Measurements from ENCODE around the gene HEATR5A.

Gene HEATR5A

DNA sequence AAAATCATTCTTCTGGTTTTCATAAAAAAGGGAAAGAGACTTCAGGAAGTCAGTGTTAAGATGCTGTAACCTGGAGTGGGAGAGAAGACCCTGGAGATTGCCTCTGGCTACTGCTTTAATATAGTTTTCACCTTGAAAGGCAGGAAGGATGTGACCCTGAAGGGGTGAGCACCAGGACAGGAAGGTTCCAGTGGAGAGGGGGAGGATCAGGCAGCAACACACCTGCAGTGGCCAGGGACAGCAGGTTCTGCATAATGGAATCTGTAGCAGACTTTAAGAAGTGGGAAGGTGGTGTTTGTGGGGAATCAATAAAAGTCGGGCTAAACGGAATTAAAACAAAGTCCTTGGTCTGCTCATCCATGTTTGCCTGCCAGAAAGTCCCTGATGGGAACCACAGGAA is 6.3 kb upstream of the HEATR5A start:
- DNase-seq (ENCODE audit: low read depth in 2 of 3, low spot score in 2 of 3), result no peak

- DNase-seq (ENCODE audit: low read depth in 2 of 3, low spot score in 2 of 3), result no peak
These were observed 5.6 kb upstream of the HEATR5A start for GRCh38 chr14:31425905-31426304.

DNA sequence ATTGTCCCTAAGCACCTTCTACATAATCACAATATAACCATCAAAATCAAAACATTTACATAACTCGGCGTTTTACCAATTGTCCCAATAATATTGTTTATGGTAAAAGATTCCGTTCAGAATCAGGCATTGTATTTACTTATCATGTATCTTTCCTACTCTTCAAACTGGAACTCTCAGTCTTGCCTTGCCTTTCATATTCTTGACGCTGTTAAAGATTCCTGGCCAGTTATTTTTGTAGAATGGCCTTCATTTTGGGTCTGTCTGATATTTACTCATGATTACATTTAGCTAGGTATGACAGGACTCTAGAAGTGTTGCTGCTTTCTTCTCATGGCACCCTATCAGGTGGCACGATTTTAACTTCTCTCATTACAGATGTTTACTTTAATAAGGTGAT is 850 bp upstream of the HEATR5A start:
- DNase-seq (ENCODE audit: low read depth in 2 of 3, low spot score in 2 of 3), result no peak

GRCh38 chr14:31419967-31420318 is 407 bp downstream of the HEATR5A start:
- no peak for DNase-seq (ENCODE audit: low read depth in 2 of 3, low spot score in 2 of 3)

GRCh38 chr14:31419179-31419966 is 977 bp downstream of the HEATR5A start:
- DNase-seq (ENCODE audit: low read depth in 2 of 3, low spot score in 2 of 3), result no peak

DNA sequence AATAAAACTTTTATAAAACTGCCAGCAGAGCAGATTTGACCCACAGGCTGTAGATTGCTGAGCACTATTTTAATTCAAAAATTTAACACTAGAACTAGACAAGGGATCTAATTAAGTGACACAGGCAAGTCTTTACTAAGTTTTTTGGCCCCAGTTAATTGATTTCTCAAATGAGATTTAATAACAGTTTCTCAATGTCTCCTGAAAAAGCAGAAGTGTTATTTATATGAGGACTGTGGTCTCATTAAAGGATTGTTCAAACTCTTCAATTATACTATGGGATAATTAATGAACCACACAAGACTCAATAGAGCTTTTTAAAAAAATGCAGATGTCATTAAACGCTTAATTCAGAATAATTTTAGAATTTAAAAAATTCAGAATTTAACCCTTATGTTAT is 1.9 kb downstream of the HEATR5A start:
- DNase-seq (ENCODE audit: low read depth in 2 of 3, low spot score in 2 of 3), result no peak

- no peak for DNase-seq (ENCODE audit: low read depth in 2 of 3, low spot score in 2 of 3)
These were observed 6.0 kb downstream of the HEATR5A start for GRCh38 chr14:31414190-31414833.

GRCh38 chr14:31411218-31411727 is 9.1 kb downstream of the HEATR5A start:
- DNase-seq (ENCODE audit: low read depth in 2 of 3, low spot score in 2 of 3), result no peak

- no peak for DNase-seq (ENCODE audit: low read depth in 2 of 3, low spot score in 2 of 3)
These were observed 10.2 kb downstream of the HEATR5A start for GRCh38 chr14:31410048-31410650.

DNA sequence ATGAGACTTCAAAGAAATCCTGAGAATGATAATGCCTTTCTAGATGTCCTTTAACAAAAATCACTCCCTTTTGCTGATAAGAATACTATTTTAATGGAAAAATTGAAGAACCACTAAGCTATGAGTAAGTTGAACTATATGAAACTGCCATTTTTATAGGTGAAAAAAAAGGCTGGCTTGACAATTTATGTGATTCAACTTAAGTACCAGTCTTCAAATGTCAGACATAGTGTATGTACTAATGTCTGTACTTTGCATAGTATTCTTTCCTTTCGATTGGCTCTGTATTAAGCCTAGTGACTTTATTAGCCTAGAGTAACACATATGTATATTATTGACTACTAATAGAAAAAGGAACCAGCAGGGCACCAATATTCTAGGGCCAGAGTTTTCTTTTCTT is 11.9 kb downstream of the HEATR5A start:
- no peak for DNase-seq (ENCODE audit: low read depth in 2 of 3, low spot score in 2 of 3)

DNA sequence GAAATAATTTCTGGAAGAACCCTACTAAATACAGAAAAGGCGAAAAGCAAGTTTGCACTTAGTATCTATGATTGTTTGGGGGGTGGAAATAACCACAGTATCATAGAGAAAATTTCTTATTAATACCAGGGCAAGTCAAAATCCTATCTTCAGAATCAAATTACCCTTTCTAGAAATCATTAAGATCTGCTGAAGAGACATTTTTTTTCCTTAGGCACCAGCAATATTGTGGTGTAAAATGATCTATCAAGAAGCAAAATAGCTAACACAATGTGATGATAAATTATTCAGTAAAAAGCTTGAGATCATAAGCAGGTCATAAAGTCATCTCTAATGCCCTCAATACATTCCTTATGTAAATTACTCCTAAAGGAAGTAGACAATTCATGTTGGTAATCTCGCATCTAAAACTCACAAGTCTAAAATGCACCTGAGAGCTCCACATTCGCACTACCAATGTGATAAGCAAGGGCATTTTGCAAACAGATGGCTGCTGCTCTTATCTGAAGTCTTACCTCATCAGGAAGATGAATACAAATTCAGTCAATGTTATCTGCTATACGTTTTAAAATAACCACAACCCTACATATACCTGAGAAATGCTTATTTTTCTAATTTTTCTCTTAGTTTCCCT is 14.6 kb downstream of the HEATR5A start:
- no peak for DNase-seq (ENCODE audit: low read depth in 2 of 3, low spot score in 2 of 3)

DNA sequence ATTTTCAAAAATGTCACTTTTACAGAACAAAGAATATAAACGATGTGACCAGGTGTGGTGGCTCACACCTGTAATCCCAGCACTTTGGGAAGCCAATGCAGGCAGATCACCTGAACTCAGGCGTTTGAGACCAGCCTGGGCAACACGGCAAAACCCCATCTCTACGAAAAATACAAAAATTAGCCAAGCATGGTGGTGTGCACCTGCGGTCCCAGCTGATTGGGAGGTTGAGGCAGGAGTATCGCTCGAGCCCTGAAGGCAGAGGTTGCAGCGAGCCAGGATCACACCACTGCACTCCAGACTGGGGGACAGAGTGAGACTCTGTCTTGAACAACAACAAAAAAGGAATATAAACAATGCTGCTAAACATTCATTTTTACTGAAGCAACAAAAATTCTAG is 15.2 kb downstream of the HEATR5A start:
- DNase-seq (ENCODE audit: low read depth in 2 of 3, low spot score in 2 of 3), result no peak

GRCh38 chr14:31403707-31404106 is 16.6 kb downstream of the HEATR5A start:
- no peak for DNase-seq (ENCODE audit: low read depth in 2 of 3, low spot score in 2 of 3)

GRCh38 chr14:31402764-31403439 is 17.4 kb downstream of the HEATR5A start:
- no peak for DNase-seq (ENCODE audit: low read depth in 2 of 3, low spot score in 2 of 3)

DNA sequence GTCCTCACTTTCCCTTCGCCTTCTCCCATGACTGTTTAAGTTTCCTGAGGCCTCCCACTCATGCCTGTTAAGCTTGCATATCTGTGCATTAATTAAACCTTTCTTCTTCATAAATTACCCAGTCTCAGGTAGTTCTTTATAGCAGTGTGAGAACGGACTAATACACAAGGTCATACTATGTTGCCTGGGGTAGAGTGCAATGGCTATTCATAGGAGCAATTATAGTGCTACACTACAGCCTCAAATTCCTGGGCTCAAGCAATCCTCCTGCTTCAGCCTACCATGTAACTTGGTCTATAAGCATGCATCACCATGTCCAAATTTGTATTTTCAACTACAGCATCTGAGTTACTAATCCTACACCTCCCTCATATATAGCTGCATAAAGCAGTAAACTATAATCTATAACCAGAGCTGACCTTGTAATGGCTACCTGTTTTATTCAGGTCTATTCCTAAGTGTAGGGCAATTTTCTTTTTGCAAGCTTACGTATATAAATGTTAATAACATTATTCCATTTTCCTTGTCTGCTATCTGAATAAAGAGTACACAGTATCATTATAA is 18.9 kb downstream of the HEATR5A start:
- no peak for DNase-seq (ENCODE audit: low read depth in 2 of 3, low spot score in 2 of 3)

- DNase-seq (ENCODE audit: low read depth in 2 of 3, low spot score in 2 of 3), result no peak
These were observed 20.2 kb downstream of the HEATR5A start for GRCh38 chr14:31400031-31400638.

DNA sequence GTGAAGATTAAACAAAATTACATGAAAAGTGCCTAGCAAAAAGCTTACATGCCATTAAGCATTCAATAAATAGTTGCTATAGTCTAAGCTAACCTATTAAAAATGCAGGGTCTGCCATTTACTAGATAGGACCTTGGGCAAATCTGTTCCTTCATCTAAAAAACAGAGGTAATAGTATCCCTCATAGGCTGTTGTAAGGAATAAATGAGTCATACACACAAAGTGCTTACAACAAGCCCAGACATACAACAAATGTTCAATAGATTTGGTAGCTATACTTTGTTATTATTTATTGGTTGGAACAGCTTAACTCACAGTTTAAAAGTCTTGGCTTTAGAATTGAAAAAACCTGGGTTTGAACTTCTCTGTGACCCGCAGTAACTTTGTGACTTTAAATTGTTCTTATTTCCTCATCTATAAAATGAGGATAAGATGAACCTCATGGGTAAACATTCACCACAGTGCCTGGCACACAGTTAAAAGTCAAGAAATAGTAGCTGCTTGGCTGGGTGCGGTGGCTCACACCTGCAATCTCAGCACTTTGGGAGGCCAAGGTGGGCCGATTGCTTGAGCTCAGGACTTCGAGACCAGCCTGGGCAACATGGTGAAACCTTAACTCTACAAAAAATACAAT is 24.7 kb downstream of the HEATR5A start:
- no peak for DNase-seq (ENCODE audit: low read depth in 2 of 3, low spot score in 2 of 3)

GRCh38 chr14:31395119-31395518 is 25.2 kb downstream of the HEATR5A start:
- no peak for DNase-seq (ENCODE audit: low read depth in 2 of 3, low spot score in 2 of 3)

DNA sequence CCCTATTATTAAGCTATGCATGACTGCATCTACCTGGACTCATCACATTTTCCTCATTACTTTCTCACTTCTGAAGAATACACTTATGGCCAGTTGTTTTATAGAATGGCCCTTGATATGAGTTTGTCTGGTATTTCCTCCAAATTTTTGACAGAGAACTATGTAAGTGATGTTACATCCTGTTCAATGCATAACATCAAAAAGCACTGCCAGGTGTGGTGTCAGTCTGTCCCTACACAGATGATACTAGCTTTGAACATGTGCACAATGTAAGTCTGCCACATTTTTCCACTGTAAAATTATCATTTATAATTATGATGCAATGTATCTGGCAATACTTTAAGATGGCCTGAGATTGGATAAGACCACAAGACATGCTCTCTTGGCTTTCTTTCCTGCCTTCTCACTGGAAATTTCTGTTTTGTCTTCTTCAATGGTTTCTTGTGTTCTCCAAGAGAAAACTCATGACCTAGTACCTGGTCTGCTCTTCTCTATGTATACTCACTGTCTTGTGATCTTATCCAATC is 28.3 kb downstream of the HEATR5A start:
- no peak for DNase-seq (ENCODE audit: low read depth in 2 of 3, low spot score in 2 of 3)

DNA sequence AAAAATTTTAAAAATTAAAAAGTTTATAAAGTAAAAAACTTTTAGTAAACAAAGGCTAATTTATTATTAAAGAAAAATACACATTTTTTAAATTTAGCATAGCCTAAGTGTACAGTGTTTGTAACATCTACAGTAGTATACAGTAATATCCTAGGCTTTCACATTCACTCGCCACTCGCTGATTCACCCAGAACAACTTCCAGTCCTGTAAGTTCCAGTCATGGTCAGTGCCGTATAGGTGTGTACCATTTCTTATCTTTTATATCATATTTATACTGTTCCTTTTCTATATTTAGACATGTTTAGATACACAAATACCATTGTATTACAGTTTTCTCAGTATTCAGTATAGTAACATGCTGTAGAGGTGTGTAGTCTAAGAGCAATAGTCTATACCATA is 28.9 kb downstream of the HEATR5A start:
- DNase-seq (ENCODE audit: low read depth in 2 of 3, low spot score in 2 of 3), result no peak

Measured in activated CD8-positive, alpha-beta memory T cell treated with anti-CD3 and anti-CD28 coated beads for 48 hours (primary cell).